ENCODE results near the gene PHKG2.

The PHKG2 gene

GRCh38 chr16:30777591-30778297 is 29.5 kb downstream of the PHKG2 start:
- no peak for DNase-seq

GRCh38 chr16:30778549-30779244 is 30.5 kb downstream of the PHKG2 start:
- DNase-seq = no peak

- DNase-seq = no peak
Measured at GRCh38 chr16:30779596-30779995, 31.4 kb downstream of the PHKG2 start.

GRCh38 chr16:30780021-30780420 is 31.8 kb downstream of the PHKG2 start:
- DNase-seq = no peak

- no peak for DNase-seq
Measured at GRCh38 chr16:30780549-30780948, 32.3 kb downstream of the PHKG2 start.

- no peak for DNase-seq
Measured at GRCh38 chr16:30782486-30783279, 34.5 kb downstream of the PHKG2 start.

- no peak for DNase-seq
Measured at GRCh38 chr16:30783280-30784109, 35.3 kb downstream of the PHKG2 start.

GRCh38 chr16:30784215-30784614 is 36.0 kb downstream of the PHKG2 start:
- DNase-seq = no peak

- no peak for DNase-seq
Measured at GRCh38 chr16:30785126-30786106, 37.2 kb downstream of the PHKG2 start.

GRCh38 chr16:30786115-30786935 is 38.1 kb downstream of the PHKG2 start:
- no peak for DNase-seq

GRCh38 chr16:30786936-30787612 is 38.8 kb downstream of the PHKG2 start, which contains the start of gene ZNF629:
TSS of gene ZNF629 (minus strand) at chr16:30787205. CDS start at chr16:30784482, 2,723 bp downstream.
- no peak for DNase-seq

GRCh38 chr16:30787613-30788378 is 39.6 kb downstream of the PHKG2 start:
- DNase-seq = no peak

- DNase-seq = no peak
Measured at GRCh38 chr16:30793508-30794069, 45.4 kb downstream of the PHKG2 start.

GRCh38 chr16:30794634-30795033 is 46.4 kb downstream of the PHKG2 start:
- no peak for DNase-seq

GRCh38 chr16:30797670-30798309 is 49.6 kb downstream of the PHKG2 start:
- DNase-seq = no peak
